GM19467 (cell line): ENCODE results near the gene ZFPM1.

Experiments used
- ATAC-seq: cut with Tn5 transposase; IDR thresholded peaks from one replicate; pipeline ENCODE4 v1.9.1; 2021; ENCODE audit warnings: mild to moderate bottlenecking, moderate library complexity; ENCODE audit not compliant: unreplicated experiment

ZFPM1 gene

GRCh38 chr16:88448461-88449266 is 4.4 kb upstream of the ZFPM1 start:
- no peak for ATAC-seq

- ATAC-seq: no peak
Observed at GRCh38 chr16:88449267-88449561, 3.9 kb upstream of the ZFPM1 start.

GRCh38 chr16:88451586-88452481 is 1.2 kb upstream of the ZFPM1 start:
- ATAC-seq: no peak

GRCh38 chr16:88452482-88453216 is 431 bp upstream of the ZFPM1 start:
- peak; percentile 50 for ATAC-seq

GRCh38 chr16:88453611-88454522 is 787 bp downstream of the ZFPM1 start:
- no peak for ATAC-seq

- ATAC-seq: no peak
Observed at GRCh38 chr16:88454523-88454947, 1.5 kb downstream of the ZFPM1 start.

GRCh38 chr16:88455610-88456355 is 2.7 kb downstream of the ZFPM1 start:
- ATAC-seq: no peak

GRCh38 chr16:88456356-88457292 is 3.5 kb downstream of the ZFPM1 start:
- no peak for ATAC-seq

- ATAC-seq: no peak
Observed at GRCh38 chr16:88458039-88458772, 5.1 kb downstream of the ZFPM1 start.

GRCh38 chr16:88458773-88459235 is 5.7 kb downstream of the ZFPM1 start:
- ATAC-seq: no peak

- no peak for ATAC-seq
Observed at GRCh38 chr16:88459366-88460073, 6.4 kb downstream of the ZFPM1 start.

GRCh38 chr16:88460496-88461330 is 7.6 kb downstream of the ZFPM1 start:
- no peak for ATAC-seq

GRCh38 chr16:88461331-88462269 is 8.5 kb downstream of the ZFPM1 start:
- ATAC-seq: no peak

- ATAC-seq: no peak
Observed at GRCh38 chr16:88462396-88462795, 9.3 kb downstream of the ZFPM1 start.

- no peak for ATAC-seq
Observed at GRCh38 chr16:88463411-88463810, 10.3 kb downstream of the ZFPM1 start.
